NCI-H2171 (cell line): ENCODE data around the gene CAMTA1.

Source experiments
- DNase-seq: peaks from one replicate; lab custom pipeline; 2025; lab: John Stamatoyannopoulos, UW

CAMTA1 gene

DNA sequence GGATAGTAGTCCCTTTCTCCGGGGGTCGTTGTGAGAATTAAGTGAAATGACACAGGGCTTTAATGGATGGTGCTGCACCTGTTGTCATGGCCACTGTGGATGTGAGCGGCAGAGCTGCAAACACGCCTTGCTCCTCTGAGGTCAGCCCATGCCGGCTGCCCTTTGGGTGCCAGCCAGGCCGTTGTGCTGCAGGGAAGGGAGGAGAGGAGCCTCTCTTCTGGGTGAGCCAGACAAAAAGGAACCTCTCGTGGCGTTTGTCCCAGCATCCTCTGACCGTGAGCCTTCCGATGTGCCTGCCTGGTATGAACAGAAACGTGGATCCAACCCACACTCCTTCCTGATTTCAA, 602.9 kb downstream of the CAMTA1 start:
- DNase-seq: no peak

DNA sequence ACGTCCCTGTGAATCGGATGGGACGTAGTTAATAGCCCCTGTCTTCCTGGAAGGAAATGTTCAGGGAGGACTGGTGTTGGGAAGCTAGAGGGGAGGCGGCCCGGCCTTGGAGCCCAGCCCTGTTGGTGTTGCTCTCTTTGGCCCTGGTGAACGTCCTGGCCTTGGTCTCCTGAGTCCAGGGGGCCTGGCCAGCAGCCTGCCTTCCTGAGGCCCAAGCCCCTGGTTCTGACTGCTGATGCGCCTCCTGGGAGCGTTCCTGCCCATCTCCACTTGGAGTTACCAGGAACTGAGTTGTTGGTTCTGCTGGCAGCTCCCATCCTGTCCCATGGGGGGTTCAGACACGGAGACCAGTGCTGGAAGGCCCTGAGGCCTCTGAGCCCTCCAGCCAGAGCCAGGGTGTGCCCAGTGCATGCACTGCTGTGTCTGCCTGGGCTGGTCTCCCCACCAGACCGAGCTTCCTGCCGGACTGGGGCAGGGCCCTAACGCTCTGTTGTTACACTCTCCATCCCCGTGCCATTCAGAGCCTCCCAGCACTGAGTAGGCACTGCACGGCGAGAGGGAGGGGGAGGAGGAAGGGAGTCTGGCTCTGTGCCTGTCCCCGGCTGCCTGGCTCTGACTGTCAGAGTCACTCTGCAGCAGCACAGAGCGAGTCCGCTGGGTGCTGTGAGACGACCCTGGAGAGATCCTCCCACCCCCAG, 603.4 kb downstream of the CAMTA1 start:
- no peak for DNase-seq

DNA sequence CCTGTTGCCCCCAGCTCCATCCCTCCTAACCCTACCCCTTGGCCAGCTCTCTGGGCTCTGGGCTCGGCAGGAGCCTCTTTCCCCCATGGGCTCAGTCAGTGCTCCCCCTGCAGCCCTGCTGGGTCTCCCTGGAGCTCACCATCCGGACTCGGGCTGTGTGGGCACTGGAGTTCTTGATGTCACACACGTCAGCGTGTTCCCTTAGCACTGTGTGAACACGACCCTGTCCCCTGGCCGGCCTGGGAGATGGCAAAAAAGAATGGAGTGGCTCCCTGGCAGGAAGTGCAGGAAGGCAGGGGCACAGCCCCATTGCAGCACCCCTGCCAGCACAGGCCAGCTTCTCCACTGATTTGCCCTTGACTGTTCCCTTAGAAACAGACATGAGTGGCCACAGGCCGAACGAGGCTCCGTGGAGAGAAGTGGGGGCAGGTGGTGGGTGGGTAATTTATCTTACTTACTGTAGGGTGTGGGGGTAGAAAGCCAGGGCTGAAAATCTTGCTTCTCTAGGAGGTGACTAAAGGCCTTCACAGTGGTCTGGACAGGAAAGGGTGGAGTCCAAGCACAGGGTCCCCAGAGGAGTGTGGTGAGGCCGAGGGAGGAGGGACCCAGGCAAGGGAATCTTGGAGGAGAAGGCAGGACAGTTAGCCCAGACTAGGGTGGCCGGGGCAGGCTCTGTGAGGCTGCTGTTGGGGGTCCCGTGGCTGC, 604.1 kb downstream of the CAMTA1 start:
- DNase-seq: no peak

DNA sequence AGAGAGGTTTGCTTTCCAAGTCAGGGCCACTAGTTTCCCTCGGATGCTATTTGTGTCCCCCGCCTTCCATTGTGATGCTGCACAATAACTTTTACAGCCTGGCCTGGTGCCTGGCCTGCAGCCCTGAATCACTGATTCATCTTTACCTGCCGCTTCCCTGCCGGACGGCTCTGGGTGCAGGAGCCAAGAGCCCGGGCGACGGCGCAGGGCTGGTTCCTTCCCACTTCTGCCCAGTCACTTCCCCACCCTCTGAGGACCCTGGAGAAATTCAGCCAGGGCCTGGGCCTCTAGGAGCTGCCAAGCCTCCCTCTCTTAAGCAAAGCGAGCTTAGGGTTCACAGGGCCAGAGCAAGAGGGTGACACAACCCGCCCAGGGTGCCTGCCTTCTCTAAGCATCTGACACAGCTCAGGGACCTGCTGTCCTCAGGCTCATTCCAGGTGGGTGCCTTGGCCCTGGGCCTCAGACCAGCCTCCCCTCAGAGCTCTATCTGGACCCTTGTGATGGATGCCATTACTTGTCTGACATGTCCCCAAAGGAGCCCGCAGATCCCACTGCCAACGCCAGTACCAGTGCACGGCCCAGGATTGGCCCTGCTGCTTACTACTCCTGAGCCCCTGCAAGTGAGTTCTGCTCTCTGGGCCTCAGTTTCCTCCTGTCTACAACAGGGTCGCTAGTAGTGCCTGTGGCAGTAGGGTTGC, 604.8 kb downstream of the CAMTA1 start:
- DNase-seq: no peak

DNA sequence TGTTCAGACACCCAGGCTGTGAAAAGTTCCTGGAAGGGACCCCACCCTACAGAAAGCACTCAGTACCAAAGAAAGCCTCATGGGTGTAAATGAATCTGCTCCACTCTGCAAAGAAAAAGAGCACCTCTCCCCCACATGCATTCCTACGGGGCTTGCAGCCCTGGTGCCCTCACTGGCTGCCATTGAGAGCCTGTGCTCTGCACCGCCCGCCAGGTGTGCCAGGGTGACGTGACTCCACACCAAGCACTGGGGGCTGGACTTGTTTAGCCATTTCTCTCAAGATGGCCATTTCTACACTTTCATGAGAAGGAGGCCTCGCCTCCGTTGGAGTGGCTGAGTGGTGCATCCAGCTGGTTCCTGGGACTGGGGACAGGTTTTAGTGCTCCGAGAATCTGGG, 605.3 kb downstream of the CAMTA1 start:
- DNase-seq: no peak

DNA sequence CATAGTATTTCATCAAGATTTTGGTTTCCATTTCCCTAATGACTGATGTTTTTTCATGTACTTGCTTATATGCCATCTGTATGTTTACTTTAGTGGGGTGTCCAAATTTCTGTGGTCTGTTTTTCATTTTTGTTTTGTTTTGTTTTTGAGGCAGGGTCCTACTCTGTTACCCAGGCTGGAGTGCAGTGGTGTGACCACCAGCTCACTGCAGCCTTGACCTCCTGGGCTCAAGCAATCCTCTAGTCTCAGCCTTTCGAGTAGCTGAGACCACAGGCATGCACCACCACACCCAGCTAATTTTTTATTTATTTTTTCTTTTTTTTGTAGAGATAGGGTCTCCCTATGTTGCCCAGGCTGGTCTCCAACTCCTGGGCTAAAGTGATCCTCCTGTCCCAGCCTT, 607.9 kb downstream of the CAMTA1 start:
- DNase-seq: no peak

DNA sequence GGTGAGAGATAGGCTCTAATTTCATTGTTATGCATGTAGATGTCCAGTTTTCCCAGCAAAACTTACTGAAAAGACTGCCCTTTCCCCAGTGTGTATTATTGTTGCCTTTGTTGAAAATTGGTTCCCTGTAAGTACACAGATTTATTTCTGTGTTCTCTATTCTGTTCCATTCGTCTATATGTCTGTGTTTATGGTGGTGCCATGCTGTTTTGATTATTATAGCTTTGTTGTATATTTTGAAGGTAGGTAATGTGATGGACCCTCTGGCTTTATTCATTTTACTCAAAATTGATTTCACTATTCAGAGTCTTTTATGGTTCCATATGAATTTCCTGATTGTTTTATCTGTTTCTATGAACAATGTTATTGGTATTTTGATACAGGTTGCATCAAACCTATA, 610.0 kb downstream of the CAMTA1 start:
- no peak for DNase-seq

DNA sequence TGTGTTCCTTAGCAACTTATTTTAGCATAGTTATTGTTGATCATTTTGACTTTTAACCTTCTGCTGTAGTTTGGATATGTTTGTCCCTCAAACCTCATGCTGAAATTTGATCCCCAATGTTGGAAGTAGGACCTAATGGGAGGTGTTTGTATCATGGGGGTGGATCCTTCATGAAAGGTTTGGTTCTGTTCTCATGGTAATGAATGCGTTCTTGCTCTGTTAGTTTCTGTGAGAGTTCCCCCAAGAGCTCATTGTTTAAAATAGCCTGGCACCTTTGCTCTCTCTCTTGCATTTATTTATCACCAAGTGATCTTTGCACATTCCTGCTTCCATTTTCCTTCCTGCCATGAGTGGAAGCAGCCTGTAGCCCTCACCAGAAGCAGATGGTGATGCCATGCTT, 613.7 kb downstream of the CAMTA1 start:
- no peak for DNase-seq

DNA sequence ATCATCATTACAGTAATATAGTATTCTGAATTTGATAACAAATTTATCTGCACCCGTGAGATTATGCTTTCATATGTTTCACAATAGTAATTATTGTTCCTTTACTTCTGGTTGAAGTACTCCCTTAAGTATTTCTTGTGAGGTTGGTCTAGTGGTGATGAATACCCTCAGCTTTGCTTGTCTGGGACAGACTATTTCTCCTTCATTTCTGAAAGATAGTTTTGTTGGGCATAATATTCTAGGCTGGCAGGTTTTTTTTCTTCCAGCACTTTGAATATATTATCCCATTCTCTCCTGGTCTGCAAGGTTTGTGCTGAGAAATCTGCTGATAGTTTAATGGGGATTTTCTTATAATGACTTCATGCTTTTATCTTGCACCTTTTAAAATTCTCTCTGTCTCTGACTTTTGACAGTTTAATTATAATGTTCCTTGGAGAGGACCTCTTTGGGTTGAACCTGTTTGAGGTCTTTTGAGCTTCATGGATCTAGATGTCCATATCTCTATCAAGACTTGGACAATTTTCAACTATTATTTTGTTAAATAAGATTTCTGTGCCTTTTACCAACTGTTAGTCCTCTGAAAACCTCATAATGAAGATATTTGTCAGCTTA, 614.4 kb downstream of the CAMTA1 start:
- DNase-seq: no peak

DNA sequence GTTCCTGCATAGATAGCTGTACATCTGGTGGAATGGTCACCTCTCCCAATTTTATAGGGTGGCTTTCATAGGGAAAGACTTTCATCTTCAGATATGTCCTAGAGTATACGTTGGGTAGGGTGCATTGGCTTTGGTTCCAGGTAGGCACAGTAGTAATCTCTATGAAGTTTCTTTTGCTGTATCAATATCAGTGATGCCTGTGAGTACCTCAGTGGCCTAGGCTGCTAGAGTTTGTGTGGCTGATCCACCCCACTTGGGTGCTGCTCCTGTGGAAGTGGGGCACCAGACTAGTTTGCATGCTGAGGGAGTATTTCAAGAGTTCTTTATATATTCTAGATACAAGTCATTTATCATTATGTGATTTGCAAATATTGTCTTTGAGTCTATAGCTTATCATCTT, 615.3 kb downstream of the CAMTA1 start:
- no peak for DNase-seq

DNA sequence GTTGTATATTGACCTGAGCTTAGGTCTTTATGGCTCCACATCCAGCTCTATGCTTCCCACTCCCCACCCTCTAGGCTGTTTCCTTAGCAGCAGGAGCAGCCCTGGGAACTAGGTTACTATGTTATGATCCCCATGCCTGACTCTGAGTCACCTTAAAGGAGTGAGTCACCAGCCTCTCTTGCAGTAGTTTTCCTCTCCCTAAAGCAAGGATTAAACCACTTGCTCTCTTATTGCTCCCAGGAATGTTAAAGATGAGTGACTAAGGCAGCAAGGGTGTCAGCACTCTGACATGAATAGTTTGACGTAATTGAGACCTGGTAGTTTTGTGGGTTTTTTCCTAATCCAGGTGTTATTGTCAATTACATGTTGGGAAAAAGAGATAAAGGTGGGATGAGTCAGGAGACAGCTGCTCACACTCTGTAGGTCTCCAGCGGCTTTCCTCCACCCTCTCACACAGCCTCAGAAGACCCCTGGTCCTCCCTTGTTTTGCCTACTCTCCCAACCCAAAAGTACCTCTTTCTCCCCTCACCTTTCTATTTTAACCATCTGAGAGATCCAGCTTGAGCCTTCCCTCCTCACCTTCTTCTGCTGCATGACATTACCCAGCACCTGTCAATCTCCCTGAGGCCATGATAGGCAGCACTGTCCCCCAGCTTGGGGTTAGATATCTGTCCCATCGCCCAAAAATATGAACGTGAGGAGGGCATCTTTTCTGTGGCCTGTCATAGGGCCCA, 616.7 kb downstream of the CAMTA1 start:
- no peak for DNase-seq

DNA sequence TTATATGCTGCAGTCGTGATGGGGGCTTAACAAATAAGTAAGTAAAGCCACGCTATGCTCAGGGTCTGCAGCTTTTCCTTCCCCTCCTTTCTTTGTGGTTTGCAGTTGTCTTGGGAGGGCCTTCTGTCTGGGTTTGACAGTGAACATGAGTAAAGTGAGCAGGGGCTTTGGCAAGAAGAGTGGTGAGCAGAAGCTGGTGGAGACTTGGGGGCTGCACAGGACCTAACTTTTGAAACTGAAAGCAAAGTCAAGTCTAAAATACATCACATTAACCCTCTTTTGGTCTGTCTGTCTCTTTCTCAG, 617.2 kb downstream of the CAMTA1 start:
- DNase-seq: no peak

DNA sequence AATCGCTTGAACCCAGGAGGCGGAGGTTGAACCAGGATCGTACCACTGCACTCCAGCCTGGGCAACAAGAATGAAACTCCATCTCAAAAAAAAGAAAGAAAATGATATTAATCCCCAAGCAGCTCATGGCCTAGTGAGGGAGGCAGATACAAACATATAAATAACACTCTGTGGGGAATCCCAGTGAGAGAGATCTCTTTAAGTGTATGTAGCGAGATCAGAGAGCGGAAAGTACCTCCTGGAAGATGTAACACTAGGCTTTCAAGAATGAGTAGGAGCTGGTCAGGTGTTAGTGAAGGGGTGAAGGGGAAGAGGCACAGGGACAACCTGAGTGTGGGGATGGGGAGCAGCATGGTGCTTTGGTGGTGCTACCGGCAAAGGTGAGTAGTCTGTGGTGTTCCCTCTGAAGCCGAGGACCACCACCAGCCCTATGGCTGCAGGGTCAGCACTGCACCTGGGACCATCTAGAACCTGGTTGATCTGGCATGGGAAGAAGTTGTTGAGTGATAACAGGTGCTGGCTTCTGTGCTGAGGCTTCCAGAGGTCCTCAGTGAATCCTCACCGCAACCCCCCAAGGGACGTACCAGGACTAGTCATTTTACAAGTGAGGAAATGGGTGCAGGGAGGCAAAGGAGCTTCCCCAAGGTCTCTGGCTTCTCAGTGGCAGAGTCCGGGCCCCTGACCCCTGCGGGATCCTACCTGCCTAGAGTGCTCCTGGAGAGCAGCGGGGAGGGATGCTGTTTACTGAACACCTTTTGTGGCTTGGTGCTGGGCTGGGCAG, 618.2 kb downstream of the CAMTA1 start:
- no peak for DNase-seq

DNA sequence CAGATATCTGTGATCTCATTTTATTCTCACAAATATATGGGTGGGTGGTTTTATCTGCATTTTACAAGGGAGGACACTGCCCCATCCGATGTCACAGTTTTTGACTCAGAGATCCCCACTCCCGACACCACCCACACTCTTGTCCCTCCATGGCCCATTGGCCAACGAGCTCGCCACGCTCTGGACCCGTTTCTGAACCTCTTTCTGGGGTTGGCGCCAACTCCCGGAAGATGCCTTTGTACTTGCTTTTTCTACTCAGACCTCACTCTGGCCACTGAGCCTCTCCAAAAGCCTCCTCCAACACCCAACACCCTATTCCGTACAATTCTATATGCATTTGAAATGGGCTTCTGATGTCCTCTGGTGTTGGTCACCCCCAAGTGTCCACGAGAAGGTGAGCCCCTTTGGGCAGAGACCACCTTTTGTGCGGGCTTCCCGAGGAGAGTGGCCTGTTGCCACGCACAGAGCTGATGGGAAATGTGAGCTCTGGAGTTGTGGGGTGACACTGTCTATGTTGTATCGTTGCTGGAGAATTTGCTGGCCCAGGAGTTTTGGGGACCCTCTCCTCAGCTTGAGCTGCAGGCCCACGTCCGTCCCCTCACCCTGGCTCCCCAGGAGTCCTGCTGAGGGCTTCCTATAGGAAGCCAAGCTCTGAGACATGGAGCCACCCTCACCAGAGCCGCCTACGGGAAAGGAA, 618.9 kb downstream of the CAMTA1 start:
- DNase-seq: no peak

DNA sequence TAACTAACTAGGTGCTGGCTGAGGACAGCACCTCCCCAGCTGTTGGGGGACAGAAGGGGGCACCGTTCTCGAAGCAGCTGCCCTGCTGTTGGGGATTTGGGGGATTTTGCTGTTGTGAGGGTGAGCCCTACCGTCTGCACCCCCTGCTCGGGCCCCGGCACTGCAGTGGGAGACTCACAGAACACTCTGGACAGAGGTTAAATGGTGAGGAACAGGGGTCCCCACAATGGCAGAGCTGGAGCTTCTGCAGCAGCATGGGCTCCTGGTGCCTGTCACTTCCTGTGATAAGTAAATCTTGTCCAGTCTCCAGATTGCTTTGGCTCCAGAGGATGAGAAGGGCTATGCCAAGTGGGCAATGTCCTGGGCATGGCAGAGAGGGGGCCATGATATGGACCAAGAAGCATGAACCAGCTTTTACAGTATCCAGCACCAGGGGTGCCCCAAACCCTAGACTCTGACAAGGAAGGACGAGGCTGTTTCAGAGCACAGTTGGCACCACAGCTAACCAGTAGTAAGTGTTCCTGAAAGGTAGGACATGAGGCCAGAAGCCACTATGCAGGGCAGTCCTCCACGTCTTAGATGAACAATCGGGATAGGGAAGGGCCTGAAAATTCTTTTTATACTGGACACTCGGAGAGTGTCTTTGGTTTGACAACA, 620.7 kb downstream of the CAMTA1 start:
- DNase-seq: no peak

DNA sequence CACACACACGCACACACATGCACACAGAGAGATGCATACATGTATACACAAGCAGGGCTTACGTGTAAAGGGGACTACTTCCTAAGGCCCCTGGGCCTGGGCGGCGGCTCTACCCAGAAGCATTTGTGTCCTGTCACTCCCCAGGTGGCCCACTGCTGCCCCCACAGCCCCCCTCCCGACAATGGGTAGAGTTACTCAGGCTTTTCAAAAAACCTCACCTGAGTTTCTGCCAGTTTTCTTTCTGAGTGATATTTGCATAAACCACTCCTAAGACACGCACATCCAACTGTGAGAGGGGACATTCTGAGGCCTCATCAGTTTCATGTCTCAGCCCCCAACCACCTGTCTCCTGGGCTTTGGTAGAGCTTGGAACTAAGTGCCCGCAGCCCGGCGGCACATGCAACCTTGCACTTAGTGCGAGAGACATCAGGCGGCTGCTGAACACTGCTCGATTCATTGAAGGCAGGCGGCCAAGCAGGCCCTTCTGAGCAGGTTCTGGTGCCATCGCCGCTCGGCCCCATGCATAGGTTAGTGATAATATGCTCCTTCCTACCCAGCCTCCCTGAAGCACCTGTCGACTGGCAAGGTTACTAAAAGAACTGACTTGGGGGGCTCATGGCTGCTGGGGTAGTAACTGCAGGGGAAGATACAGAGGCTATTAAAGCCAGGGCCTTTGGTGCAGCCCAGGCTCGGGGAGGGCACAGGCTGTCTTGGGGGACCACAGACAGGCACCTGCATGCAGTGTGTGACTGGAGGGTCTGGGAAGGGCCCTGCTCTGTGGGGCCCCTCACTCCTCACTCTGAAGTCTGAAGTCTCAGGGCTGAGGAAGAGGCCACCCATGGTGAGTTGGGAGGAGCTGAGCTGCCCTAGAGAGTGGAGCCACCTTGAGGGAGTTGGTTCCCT, 621.6 kb downstream of the CAMTA1 start:
- no peak for DNase-seq

DNA sequence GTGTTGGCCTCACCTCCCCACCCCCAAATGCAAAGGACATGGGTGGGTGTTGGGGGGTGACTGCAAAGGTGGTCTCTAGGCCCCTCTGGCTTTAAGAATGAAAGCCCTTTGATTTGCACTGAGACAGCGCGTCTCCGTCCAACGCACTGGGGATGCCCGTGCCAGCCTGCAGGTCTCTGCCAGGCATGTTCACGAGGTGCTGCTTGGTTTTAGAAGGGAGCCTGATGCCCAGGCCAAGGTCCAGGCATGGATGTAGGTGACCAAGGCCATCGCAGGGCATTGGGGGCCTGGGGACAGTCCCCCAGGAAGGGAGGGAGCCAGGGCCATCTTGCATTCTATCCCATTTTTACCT, 622.3 kb downstream of the CAMTA1 start:
- DNase-seq: no peak

DNA sequence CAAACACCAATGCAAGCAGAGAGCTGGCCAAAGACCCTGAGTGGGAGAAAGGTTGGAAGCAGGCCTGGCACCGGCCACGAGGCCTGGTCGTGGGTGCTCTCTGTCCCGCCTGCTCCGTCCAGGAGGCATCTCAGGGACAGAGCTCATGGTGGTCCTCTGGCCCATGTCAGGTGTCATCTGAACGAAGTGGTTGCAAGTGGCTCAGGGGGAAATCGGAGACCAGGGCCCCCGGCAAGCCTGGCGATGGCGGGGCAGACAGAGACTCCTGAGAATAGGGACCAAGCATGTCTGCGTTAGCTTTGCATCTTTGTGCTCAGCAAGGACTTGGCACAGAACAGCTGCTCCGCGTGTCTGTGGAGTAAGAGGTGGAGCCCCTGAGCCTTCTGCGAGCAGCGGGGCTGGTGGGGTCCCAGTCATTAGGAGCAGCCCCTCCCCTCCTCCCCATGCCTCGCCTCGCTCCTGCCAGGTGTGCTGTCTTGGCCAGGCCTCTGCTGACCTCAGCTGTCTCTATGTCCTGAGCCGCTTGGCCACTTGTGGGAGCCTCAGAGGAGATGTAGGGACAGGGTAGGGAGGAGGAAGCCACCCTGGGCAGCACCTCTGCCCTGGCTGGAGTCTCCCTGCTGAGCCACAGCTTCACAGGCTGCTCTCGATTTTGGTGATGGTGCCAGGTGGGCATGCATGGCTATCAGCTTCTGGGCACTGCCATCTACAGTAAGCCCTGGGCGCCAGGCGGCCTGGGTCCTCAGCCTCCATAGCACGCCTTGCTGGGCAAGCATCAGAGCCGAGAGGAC, 622.9 kb downstream of the CAMTA1 start:
- no peak for DNase-seq

DNA sequence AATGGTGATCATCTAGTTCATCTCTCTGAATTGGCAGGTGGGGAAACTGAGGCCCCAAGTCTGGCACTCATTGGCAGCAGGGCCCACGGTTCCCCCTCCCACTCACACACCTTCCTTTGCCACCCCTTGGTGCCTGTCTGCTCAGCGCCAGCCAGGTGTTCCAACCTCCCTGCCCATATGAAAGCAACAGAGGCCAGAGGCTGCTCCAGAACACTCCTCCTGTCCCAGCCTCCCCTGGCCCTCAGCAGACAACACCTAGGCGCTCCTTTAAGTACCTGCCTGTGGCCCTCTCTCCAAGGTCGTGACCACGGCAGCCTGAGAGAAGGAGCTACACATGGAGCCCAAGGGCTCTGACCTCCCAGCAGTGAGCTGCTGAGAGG, 623.5 kb downstream of the CAMTA1 start:
- no peak for DNase-seq
